Kidney (tissue), 14 donors: ENCODE results near the gene PTTG1IP2. TPM values are rescaled to one million over a fixed set of nuclear protein-coding genes. Genes with fewer than 3 reads are reported as not detected.

ENCODE experiments used
- DNase-seq, 5 donors: peaks; one replicate each; pipeline ENCODE4 v3.0.0-alpha.2; 2013 to 2020
- FAIRE-seq: peaks from 2 replicates; lab custom pipeline; 2012; peaks lifted over from hg19 to GRCh38; lab: Jason Lieb, UNC
- H3K27ac ChIP-seq, 2 donors: one replicate each; pipeline ENCODE4 v1.7.0; 2013; ENCODE audit warnings: low read depth in 2 of 2, low read length in 2 of 2, inconsistent platforms in 1 of 2
- H3K27me3 ChIP-seq: one replicate; pipeline ENCODE4 v1.7.1; 2013; ENCODE audit warnings: low read length, inconsistent platforms; ENCODE audit not compliant: control insufficient read depth, insufficient read depth
- H3K36me3 ChIP-seq, 3 donors: one replicate each; pipeline versions ENCODE4 v1.7.0 to v1.7.1; 2013; ENCODE audit warnings: low read length in 3 of 3, control low read depth in 1 of 3, inconsistent platforms in 1 of 3; ENCODE audit not compliant: insufficient read depth in 3 of 3, control insufficient read depth in 2 of 3
- H3K4me1 ChIP-seq, 3 donors: one replicate each; pipeline versions ENCODE4 v1.7.0 to v1.7.1; 2013; ENCODE audit warnings: low read length in 3 of 3, inconsistent platforms in 1 of 3, low read depth in 1 of 3; ENCODE audit not compliant: control insufficient read depth in 2 of 3, insufficient read depth in 2 of 3
- H3K4me3 ChIP-seq, 3 donors: one replicate each; pipeline versions ENCODE4 v1.7.0 to v1.8.1; 2013; ENCODE audit warnings: low read length in 3 of 3, control low read depth in 1 of 3, inconsistent platforms in 1 of 3
- H3K9ac ChIP-seq, 3 donors: one replicate each; pipeline versions ENCODE4 v1.7.0 to v1.7.1; 2013; ENCODE audit warnings: low read length in 3 of 3, control low read depth in 1 of 3, inconsistent platforms in 1 of 3
- H3K9me3 ChIP-seq, 3 donors: one replicate each; pipeline versions ENCODE4 v1.7.0 to v1.7.1; 2013; ENCODE audit warnings: low read length in 3 of 3, control low read depth in 1 of 3, inconsistent platforms in 1 of 3; ENCODE audit not compliant: control insufficient read depth in 2 of 3, insufficient read depth in 1 of 3
- CTCF ChIP-seq: IDR thresholded peaks from 3 replicates; pipeline ENCODE4 v1.5.1; 2012; ENCODE audit warnings: mild to moderate bottlenecking, moderate library complexity, borderline replicate concordance; ENCODE audit not compliant: insufficient read depth; ENCODE audit errors: extremely low read depth
- intact Hi-C: fragments of 100-400 bp; cut with DNase I; formaldehyde crosslinking; loops from one replicate; pipeline ENCODE4 v1.11.1; 2022
- polyA plus RNA-seq: library from polyadenylated mRNA; stranded (reverse); fragments of 350-450 nt; fragmentation: Illumina TruSeq; extraction: RNeasy Lipid Tissue Mini Kit (QIAGEN cat#74804); gene quantifications from one replicate; pipeline ENCODE4 v1.2.3, GENCODE V29; 2014; ENCODE audit warnings: low read depth, low replicate concordance; ENCODE audit not compliant: insufficient read depth
- total RNA-seq: library from RNA; stranded (reverse); fragmentation: NEBNext Ultra II Directional; extraction: Animal tissue kit (Norgen Biotek cat#: 25700); gene quantifications from one replicate; pipeline ENCODE4 v1.2.1, GENCODE V29; 2021
- donor health status: control.
- donor health status: control.
- donor health status: control.
- donor health status: control.
- donor health status: control.
- donor health status: DM: yes; HTN: yes; CAD: no.
- donor health status: Normal renal cell carcinoma (clear cell type).

The PTTG1IP2 gene
- total and polyA plus RNA-seq, 2 donors from 2014 or later = not detected

- no peaks in the 10 kb centered on the region for H3K27me3 ChIP-seq
- TF ChIP-seq CTCF = no peak
- FAIRE-seq (no peak), DNase-seq (no peak)
- H3K4me3 ChIP-seq = no peak overlapping the region
- H3K27ac ChIP-seq = no peak overlapping the region
- H3K36me3 ChIP-seq = no peaks in the 10 kb centered on the region
- H3K9me3 ChIP-seq = no peaks in the 10 kb centered on the region
- no peak overlapping the region for H3K9ac ChIP-seq
- no peaks in the 10 kb centered on the region for H3K4me1 ChIP-seq
- intact Hi-C loops = no loop called here
These were observed 67.0 kb downstream of the PTTG1IP2 start for GRCh38 chr7:90536449-90536848.

GRCh38 chr7:90538405-90538804 lies 69.0 kb downstream of the PTTG1IP2 start:
- intact Hi-C loops = no loop called here

GRCh38 chr7:90540406-90540805 lies 71.0 kb downstream of the PTTG1IP2 start:
- H3K9ac ChIP-seq = no peak overlapping the region
- FAIRE-seq = no peak
- no peaks in the 10 kb centered on the region for H3K4me1 ChIP-seq
- no peak for TF ChIP-seq CTCF
- H3K9me3 ChIP-seq = no peaks in the 10 kb centered on the region
- no peaks in the 10 kb centered on the region for H3K36me3 ChIP-seq
- H3K27ac ChIP-seq = no peak overlapping the region
- intact Hi-C loops = no loop called here
- H3K27me3 ChIP-seq = no peaks in the 10 kb centered on the region
- no peak overlapping the region for H3K4me3 ChIP-seq
- DNase-seq = no peak

More at GRCh38 chr7:90538405-90538804, 69.0 kb downstream of the PTTG1IP2 start:
- no peak overlapping the region for H3K9ac ChIP-seq
- H3K4me3 ChIP-seq = no peak overlapping the region
- H3K27ac ChIP-seq = no peak overlapping the region
- no peaks in the 10 kb centered on the region for H3K9me3 ChIP-seq
- H3K36me3 ChIP-seq = no peaks in the 10 kb centered on the region
- H3K27me3 ChIP-seq = no peaks in the 10 kb centered on the region
- TF ChIP-seq CTCF = no peak
- DNase-seq (no peak), FAIRE-seq (no peak)
- no peaks in the 10 kb centered on the region for H3K4me1 ChIP-seq

GRCh38 chr7:90551036-90551435 lies 81.6 kb downstream of the PTTG1IP2 start:
- FAIRE-seq = no peak
- Histone ChIP-seq H3K4me1 (no peaks in the 10 kb centered on the region), H3K9me3 (no peaks in the 10 kb centered on the region), H3K4me3 (no peak overlapping the region), H3K36me3 (no peaks in the 10 kb centered on the region), H3K27me3 (no peaks in the 10 kb centered on the region), H3K27ac (no peak overlapping the region), H3K9ac (no peak overlapping the region)
- TF ChIP-seq CTCF = no peak
- intact Hi-C loops = no loop called here
- no peak for DNase-seq
